ENCODE measurements around the gene RNF222.

Gene RNF222, protein sequence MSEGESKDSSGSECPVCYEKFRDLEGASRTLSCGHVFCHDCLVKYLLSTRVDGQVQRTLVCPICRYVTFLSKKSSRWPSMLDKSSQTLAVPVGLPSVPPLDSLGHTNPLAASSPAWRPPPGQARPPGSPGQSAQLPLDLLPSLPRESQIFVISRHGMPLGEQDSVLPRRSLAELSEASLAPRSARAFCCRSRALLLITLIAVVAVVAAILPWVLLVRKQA

DNA sequence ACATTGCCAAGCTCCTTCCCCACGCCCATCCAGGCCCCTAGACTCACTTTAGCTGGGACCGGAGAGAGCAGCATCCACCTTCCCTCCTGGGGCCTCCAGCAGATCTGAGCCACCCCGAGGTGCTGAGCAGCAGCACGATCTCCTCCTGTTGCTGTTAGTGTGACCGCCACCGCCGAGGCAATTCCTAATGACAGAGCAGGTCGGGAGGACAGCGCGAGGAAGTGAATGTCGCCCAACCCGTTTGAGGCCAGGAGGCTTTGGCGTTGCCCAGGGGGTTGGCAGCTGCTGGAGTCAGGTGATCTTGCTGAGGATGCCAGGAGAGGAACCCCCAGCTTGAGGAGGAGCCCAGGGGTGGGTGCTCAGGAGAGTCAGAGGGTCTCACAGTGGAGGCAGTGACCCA, at the start of gene RNF222:
RNF222 (minus strand) TSS at position 192 of the 400 bp plus-strand sequence. CDS start 4,366 bp downstream, outside the sequence.
- no peak for DNase-seq (ENCODE audit: low read depth in 2 of 2, low spot score in 1 of 2)

DNA sequence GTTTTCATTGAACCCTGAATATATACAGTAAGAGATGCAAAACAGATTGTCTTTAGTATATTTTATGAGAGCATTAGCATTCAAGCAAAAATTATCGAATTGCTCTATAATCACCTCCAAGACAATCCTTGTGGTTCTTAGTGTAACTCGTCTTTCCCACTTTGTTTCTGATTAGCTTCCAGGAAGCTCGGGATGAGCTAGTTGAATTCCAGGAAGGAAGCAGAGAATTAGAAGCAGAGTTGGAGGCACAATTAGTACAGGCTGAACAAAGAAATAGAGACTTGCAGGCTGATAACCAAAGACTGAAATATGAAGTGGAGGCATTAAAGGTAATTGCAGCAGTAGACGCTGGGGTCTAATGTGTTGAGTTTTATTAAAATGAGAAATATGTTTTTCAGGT, 47.9 kb upstream of the RNF222 start:
- DNase-seq (ENCODE audit: low read depth in 2 of 2, low spot score in 1 of 2): no peak

DNA sequence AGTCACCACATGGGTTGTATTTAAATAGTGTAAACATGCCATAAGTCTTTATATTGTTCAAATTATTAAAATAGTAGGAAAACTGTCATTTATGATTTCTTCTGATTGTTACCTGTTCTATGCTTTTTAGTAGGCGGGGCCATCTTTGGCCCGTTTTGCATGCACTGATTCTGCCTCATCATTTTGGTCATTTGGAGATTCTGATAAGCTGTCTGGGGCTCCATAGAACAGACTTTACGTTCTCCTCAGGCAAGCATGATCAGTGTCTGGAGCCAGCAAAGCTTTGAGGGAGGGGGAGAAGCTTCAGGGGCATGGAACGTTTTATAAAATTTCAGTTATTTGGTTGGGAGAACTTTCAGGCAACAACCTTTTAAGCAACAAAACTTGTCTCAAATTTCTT, 46.9 kb upstream of the RNF222 start:
- no peak for DNase-seq (ENCODE audit: low read depth in 2 of 2, low spot score in 1 of 2)

DNA sequence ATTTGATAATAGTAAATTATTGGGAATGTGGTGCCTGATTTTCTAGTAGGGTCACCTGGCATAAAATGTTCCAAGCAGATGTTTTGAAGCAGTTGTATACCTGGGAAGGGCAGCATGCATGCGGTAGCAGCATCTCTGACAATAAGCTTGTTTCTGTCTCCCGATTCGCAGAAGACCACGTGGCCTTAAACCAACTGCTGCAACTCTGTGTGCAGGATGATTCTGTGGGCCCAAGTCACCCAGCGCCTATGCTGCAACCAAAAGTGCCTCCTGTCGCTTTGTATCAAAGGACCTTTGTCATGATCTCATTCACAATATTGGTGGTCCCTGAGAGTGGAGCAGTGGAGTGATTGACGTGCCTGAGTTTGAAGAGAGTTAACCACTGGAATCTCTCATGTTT, 46.1 kb upstream of the RNF222 start:
- no peak for DNase-seq (ENCODE audit: low read depth in 2 of 2, low spot score in 1 of 2)

DNA sequence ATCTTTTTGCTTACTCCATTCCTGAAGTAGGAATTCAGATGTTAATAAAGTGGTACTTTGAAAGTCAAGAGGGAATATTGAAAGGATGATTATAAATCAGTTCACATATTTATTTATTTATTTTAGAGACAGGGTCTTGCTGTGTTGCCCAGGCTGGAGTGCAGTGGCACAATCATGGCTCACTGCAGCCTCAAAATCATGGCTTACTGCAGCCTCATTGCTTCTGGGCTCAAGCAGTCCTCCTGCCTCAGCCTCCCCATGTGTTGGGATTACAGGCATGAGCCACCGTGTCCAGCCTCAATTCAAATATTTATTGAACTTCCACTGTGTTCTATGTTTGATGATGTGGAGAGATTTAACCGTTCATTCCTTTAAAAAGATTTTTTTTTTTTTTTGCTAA, 44.7 kb upstream of the RNF222 start:
- DNase-seq (ENCODE audit: low read depth in 2 of 2, low spot score in 1 of 2): no peak

DNA sequence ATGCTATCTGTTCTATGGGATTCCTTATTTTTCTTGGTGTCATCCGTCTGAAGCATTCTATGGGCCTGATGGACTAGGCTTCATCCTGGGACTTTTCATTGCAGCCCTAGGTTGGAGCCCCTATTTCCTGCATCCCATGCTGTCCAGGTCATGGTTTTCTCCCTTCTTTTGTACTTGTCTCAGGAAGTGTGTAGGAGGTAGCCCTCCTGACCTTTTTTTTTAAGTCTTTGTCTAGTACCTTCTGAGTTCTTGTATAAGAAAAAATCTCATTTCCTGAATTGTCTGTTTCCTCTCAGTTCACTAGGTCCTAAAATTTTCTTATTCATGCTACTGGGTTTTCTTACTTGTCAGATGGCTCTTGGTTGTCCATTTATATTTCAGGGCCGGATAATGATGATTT, 44.1 kb upstream of the RNF222 start:
- DNase-seq (ENCODE audit: low read depth in 2 of 2, low spot score in 1 of 2): no peak

DNA sequence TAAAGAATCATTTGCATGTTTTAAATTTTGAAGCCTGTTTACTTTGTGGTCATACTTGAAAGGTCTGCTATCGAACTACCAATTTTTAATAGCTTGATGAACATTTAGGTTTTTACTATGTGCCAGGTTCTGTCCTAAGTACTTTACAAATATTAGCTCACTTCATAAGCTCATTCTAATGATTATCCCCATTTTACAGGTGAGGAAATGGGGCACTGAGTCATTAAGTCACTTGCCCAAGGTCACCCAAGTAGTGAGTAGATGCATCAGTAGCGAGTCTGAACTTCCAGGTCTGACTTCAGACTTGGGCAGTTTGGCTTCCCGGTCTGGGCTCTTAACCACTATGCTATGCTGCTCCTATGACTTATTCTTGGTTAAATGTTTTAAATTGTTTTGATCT, 42.1 kb upstream of the RNF222 start:
- no peak for DNase-seq (ENCODE audit: low read depth in 2 of 2, low spot score in 1 of 2)

DNA sequence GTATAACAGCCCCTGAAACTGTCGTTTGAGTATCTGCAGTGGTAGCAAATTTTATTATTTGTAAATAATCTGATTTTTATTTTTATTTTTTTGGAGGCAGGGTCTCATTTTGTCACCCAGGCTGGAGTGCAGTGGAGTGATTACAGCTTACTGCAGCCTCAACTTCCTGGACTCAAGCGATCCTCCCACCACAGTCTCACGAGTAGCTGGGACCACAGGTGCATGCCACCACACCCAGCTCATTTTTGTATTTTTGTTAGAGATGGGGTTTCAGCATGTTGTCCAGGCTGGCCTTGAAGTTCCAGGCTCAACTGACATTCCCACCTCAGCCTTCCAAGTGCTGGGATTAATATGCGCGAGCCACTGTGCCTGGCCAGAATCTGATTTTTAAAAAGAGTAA, 40.8 kb upstream of the RNF222 start:
- no peak for DNase-seq (ENCODE audit: low read depth in 2 of 2, low spot score in 1 of 2)

DNA sequence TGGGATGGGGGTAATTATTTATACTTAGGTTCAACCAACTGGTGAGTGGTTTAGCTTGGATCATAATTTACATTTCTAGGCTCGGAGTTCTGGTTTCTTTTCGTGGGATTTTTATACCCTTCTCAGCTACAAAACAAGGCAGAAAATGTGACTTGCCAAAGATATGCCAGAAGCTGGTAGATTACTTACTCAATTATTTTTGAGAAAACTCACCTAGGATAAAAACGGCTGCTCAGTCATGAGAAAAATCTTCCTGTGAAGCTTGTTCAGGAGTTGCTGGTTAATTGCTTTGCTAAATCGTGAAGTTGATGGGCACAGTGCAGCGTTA, 39.2 kb upstream of the RNF222 start:
- DNase-seq (ENCODE audit: low read depth in 2 of 2, low spot score in 1 of 2): no peak

DNA sequence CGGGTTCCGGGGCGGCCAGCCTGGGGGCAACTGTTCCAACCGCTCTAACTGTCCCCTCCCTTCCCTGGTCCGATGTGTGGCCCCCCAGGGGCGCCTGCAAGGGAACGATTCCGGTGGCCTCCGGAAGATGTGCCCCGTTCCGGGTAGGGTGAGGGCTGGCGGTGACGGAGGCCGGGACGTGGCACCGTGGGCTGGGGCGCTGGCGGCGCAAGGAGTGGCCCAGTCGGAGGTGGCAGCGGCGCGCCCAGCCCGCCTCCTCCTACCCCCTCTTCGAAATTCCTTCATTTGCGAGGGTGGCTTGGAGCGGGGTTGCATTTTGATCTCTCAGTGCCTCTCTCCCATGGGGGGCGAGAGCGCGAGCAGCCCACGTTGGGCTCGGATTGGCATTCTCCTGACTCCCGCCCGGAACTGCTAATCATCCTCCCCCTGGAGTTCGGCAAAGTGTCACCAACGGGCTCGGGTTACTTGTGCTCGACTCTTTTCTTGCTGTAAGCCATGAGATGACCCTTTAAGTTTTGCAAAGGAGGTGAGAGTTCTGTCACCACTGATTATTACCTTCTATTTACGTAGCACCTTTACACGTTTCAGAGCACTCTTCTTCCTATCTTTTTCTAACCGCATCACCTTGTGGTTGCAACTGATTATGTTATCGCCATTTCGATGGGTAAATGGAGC, 38.7 kb upstream of the RNF222 start:
- DNase-seq (ENCODE audit: low read depth in 2 of 2, low spot score in 1 of 2): peak; percentile 18 to 33

DNA sequence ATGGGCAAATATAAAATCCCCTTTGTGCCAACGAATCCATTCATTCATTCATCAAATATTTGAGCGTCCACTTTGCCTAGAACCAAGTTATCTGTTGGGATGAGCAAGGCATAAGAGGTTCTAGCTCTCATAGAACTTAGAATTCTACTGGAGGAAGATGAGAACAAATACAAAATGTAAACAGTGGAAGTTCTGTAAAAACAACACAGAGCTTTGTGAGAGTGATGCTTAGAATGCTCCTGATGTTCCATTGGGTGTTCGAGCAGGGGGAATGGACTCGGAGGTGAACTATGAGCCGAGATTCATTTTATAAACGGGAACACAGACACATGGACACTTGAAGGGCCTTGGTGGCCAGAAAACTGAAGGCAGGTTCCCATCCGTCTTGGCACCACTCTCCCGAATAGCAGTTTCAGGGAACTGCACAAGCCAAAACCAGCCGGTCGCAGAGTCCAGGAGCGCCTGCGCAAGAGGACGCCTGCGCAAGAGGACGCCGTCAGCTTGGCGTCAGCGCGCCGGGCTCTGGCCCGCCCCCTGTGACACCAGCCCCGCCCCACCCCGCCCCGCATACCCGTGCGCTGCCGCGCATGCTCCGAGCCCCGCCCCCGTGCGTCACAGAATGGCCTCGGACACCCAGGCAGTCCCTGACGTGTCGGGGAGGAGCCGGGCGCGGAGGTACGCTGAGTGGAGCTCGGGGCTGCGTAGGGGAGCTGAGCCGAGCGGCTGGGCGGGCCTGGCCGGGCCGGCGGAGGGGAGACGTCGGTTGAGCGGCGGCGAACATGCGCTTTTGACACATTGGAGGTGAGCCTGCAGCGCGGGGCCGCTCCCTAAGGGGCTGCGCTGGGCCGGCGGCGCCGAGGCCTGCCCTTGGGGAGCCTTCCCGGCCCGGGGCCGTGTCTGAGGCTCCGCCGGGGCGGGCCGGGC, 37.9 kb upstream of the RNF222 start, which contains the start of gene NDEL1:
NDEL1 (plus strand) TSS at position 640 of the 924 bp plus-strand sequence. CDS start 8,388 bp downstream, outside the sequence.
- peak; percentile 98 to 99 for DNase-seq (ENCODE audit: low read depth in 2 of 2, low spot score in 1 of 2)

DNA sequence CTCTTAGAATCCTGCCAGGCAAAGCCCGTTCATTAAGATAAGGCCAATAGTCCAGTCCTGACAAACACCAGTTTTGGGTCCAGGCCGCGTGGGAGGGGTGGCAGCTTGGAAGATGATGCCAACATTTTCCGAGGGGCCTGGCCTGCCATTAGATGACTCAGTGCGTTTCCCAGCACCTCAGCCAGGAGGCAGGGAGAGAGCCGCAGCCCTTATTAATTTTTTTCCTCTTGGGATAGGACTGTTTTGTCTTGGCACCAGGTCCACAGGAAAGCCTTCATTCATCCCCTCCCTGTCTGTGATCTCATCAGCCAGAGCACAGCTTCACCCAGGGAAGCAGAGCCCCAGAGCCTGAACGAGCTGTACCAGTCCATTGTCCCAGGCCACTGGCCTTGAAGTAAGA, 33.3 kb upstream of the RNF222 start:
- no peak for DNase-seq (ENCODE audit: low read depth in 2 of 2, low spot score in 1 of 2)

DNA sequence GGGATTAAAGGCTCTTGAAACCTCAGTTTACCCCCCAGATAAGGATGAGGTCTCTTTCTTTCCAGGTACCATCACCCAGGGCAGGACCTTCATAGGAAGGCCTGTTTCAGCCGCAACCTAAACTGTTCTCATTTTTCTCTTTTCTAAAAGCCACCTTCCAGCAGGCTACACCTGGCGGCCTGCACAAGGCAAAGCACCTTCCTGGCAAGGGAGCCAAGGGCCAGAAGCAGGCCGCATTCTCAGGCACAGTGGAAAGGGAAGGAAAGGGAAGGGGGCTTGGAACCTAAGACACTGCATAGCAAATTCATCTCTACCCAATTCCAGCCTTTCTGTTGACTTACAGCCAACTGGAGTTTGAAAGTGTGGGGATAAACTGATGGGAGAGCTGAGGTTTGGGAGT, 29.2 kb upstream of the RNF222 start:
- no peak for DNase-seq (ENCODE audit: low read depth in 2 of 2, low spot score in 1 of 2)

DNA sequence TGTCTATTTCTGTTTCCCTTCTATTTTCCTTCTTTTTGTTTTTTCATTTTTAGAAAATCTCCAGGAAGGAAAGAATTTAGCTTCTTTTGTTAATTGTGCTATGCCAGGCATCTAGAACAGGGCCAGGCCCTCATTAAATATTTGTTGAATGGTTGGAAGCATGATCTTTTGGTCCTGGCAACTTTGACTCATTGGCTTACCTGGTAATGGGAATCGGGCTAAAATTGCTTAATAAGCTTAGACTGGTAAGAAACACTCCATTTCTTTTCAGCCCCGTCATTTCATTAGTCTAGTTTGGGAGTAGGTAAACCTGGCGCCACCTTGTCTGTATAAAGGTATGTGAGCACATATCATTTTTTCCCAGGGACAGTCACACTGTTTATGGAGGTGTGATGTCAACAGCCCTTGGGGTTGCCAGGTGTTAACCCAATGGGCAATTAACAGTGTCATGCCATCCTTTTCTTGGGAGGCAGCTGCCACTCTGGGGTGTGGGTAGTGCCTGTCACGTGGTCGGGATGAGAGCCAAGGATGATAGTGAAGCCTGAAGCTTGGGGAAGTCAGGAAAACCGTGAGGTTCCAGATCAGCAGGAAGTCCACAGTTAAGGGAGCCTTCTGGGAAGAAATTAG, 28.6 kb upstream of the RNF222 start:
- no peak for DNase-seq (ENCODE audit: low read depth in 2 of 2, low spot score in 1 of 2)

DNA sequence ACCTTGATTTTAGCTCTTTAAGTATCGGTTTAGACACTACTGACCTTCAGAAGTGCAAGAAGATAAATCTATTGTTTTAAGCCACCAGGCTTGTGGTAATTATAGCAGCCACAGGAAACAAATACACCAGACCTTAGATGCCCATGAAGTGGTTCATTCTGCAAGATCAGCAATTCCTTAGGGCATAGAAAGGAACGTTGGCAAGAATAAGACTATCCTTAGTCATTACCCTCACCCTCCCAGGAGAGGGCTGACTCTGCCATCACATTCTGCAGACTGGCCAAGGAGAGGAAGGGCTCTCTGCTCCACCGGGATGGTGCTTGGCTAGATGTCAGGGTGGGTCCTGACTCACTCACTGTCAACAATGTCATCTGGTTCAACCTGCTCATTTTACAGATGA, 23.9 kb upstream of the RNF222 start:
- no peak for DNase-seq (ENCODE audit: low read depth in 2 of 2, low spot score in 1 of 2)

DNA sequence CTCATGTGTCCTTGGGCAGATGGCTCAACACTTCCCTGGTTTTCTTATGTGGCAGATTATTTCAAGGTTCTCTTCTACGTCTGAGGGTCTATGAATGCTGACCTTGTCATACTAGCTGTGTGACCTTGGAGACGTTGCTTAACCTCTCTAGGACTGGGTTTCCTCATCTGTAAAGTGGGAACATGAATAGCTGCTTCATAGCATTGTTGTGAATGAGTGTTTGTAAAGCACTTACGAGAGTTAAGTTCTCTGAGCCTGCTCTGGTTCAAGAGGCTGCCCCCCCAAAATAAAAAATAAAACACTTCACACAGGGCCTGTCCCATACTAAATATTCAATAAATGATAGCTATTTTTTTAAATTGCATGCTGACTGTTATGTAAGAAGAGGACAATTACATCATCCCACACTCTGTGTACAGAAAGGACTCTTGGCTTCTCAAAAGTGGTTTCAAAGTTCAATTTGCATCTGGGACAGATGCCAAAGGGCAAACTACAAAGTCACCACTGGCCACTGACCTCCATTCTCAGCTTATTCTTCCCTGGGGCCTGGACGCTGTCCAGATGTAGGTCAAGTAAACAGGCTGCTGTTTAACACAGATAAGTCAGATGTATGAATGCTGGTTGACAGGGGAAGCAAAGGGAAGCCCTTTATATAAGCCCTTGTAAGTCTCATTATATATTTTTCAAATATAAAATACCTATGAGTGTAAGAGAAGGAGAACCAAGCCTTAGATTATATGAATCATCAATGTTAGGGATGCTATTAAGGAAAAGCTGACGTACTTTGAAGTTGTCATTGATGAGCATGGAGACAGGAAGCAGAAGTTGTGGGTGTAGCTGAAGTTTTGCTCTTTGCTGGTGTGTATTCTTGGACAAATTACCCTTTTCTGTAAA, 22.7 kb upstream of the RNF222 start:
- no peak for DNase-seq (ENCODE audit: low read depth in 2 of 2, low spot score in 1 of 2)

DNA sequence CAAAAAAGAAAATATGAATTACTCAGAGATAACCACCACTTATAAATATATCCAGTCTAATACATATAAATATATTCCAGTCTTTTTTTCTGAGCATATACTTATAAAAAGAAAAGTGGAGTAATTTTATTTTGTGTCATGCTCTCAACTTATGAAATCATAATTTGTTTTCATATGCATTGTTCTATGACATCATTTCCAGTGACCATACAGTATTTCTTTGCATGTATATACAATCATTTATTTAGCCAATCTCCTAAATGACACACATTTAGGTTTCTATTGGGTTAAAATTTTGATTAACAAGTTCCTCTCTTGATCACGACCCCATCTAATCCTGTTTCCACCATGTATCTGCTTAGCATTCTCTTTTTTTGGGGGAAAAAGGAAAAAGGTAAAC, 21.7 kb upstream of the RNF222 start:
- no peak for DNase-seq (ENCODE audit: low read depth in 2 of 2, low spot score in 1 of 2)

DNA sequence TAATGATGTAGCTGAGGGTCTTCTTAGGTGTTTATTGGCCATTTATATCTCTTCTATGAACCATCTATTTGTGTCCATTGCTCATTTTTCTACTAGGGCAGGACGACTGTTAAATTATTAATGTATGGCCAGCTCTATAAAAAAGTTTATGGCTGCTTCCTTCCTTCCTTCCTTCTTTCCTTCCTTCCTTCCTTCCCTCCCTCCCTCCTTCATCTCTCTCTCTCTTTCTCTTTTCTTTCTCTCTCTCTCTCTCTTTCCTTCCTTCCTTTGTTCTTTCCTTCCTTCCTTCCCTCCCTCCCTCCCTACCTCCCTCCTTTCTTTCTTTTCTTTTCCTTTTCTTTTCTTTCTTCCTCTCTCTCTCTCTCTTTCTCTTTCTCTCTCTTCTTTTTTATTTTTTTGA, 20.8 kb upstream of the RNF222 start:
- no peak for DNase-seq (ENCODE audit: low read depth in 2 of 2, low spot score in 1 of 2)

DNA sequence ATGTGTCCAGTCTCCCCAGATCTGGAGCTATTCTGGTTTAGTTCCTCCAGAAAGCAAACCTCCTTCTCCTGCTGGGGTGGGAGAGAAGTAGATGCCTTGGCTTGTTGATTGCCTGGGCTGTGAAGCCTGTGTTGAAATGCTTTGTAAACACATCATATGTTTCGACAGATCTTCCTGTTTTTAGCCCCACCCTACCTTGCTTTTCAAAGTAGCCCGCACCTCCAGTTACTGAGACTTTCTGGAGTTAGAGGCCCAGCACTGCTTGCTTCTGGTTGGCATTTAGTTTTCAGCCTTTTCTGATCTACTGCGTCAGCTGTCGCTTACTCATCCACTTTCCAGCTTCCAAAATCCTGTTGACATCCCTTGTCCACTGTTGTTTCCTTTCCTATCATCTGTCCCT, 20.2 kb upstream of the RNF222 start:
- no peak for DNase-seq (ENCODE audit: low read depth in 2 of 2, low spot score in 1 of 2)

DNA sequence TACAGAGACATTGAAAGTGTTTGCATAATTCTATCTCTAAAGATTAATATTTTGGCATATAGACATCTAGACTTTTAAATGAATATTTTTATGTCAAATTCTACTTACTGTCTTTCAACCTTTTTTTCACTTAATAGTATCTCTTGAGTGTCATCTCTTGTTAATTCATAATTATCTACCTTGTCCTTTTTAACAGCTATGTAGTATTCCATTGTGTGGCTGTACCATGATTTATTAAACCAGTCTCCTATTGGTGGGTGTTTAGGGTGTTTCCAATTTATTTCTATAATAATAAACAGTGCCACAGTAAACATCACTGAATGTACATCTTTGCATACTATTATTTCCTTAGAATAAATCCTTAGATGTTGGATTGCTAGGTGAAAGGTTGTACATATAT, 16.3 kb upstream of the RNF222 start:
- DNase-seq (ENCODE audit: low read depth in 2 of 2, low spot score in 1 of 2): no peak

DNA sequence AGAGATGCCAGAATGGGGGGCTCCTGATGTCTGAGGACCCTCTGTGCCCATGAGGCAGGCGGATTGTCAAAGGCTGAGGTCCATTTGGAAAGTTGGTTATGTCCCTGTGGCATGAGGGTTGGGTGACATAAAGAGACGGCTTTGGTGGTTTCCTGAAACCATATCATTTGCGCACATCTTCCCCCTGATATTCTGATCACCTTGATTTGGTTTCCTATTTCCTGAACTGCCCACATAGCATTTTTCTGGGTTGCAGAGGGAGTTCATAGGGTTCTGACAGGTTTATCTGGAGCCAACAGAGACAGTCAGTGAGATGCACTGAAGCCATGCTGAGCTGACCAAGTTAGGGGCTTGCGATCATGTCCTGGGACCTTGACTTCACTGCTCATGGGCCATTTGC, 15.7 kb upstream of the RNF222 start:
- no peak for DNase-seq (ENCODE audit: low read depth in 2 of 2, low spot score in 1 of 2)

Measured in stimulated activated CD8-positive, alpha-beta memory T cell treated with anti-CD3 and anti-CD28 coated beads, Interleukin-4, amount 100 ng/mL, for 1 hour (primary cell).